Uterus (tissue), 4 donors: ENCODE data around the gene POU2F3. TPM values are rescaled to one million over a fixed set of nuclear protein-coding genes. Genes with fewer than 3 reads are reported as not detected.

Source experiments
- DNase-seq, 2 donors: peaks; one replicate each; pipeline ENCODE4 v3.0.0-alpha.2; 2019 to 2020
- H3K27ac ChIP-seq, 2 donors: fragments of 200-600 bp; sonication (generic); 1 replicate in 1 of 2; 2 replicates in 1 of 2; pipeline ENCODE4 v1.5.1; 2016 to 2018
- H3K27me3 ChIP-seq, 2 donors: fragments of 200-600 bp; sonication (generic); one replicate each; pipeline ENCODE4 v1.5.1; 2018 to 2019; ENCODE audit warnings: control low read depth in 1 of 2
- H3K36me3 ChIP-seq, 2 donors: fragments of 200-600 bp; sonication (generic); one replicate each; pipeline ENCODE4 v1.5.1; 2019; ENCODE audit warnings: control low read depth in 1 of 2
- H3K4me1 ChIP-seq, 2 donors: fragments of 200-600 bp; sonication (generic); one replicate each; pipeline ENCODE4 v1.5.1; 2018 to 2019; ENCODE audit warnings: control low read depth in 1 of 2
- H3K4me3 ChIP-seq, 2 donors: fragments of 200-600 bp; sonication (generic); 1 replicate in 1 of 2; 2 replicates in 1 of 2; pipeline ENCODE4 v1.5.1; 2018 to 2019; ENCODE audit warnings: mild to moderate bottlenecking in 1 of 2
- H3K9me3 ChIP-seq, 2 donors: fragments of 200-600 bp; sonication (generic); one replicate each; pipeline ENCODE4 v1.5.1; 2019; ENCODE audit warnings: control low read depth in 1 of 2
- CTCF ChIP-seq, 4 experiments: fragments of 200-600 bp in 2 of 4; fragments of 450-650 bp in 2 of 4; sonication (generic) in 2 of 4; IDR thresholded peaks; one replicate each; pipeline ENCODE4 v1.5.1; 2016 to 2019; ENCODE audit warnings: antibody characterized with exemption in 4 of 4, mild to moderate bottlenecking in 2 of 4, moderate library complexity in 1 of 4
- POLR2A ChIP-seq, 2 donors: fragments of 450-650 bp; IDR thresholded peaks; one replicate each; pipeline ENCODE4 v1.6.1; 2016; ENCODE audit warnings: antibody characterized with exemption in 2 of 2, mild to moderate bottlenecking in 1 of 2, moderate library complexity in 1 of 2
- intact Hi-C: fragments of 100-400 bp; cut with DNase I; formaldehyde crosslinking; loops from one replicate; pipeline ENCODE4 v1.15.1; 2023; ENCODE audit warnings: low total_unique reads
- total RNA-seq, 4 donors: library from RNA; depleted of rRNA in 3 of 4; stranded (reverse); fragments of >200 nt in 3 of 4; gene quantifications; one replicate each; pipeline versions ENCODE4 v1.1.0 to v1.2.4, GENCODE V29; 2014 to 2023
- donor health status: DM: yes; HTN: yes; CAD: no.

The POU2F3 gene
- total RNA-seq, 4 donors from 2014 or later = 0.85 TPM; not detected in 3

- TF ChIP-seq POLR2A (IDR thresholded peaks at IDR 0.05) = peak; percentile 55 to 61
- TF ChIP-seq CTCF (IDR thresholded peaks at IDR 0.05) = peak in 2 of 4 experiments; percentile 14 to 51
- peak; percentile 75 to 82 for DNase-seq
- Histone ChIP-seq H3K27ac (peak within 1 kb of the TSS; percentile 82 to 87), H3K27me3 (no peaks in the 10 kb centered on the region), H3K4me3 (peak within 1 kb of the TSS; percentile 37 to 68), H3K36me3 (no peaks in the 10 kb centered on the region), H3K9me3 (no peaks in the 10 kb centered on the region), H3K4me1 (no peaks in the 10 kb centered on the region)
- intact Hi-C loops = no loop called here
Measured at GRCh38 chr11:120210626-120211521, 29.1 kb upstream of the POU2F3 start, which contains the start of gene OAF. Gene OAF (plus strand): TSS chr11:120211032. CDS start chr11:120211280, 248 bp downstream.

- Histone ChIP-seq H3K27me3 (no peaks in the 10 kb centered on the region), H3K27ac (peak overlapping the region; percentile 82 to 87), H3K4me1 (no peaks in the 10 kb centered on the region), H3K9me3 (no peaks in the 10 kb centered on the region), H3K4me3 (peak overlapping the region; percentile 37 to 68), H3K36me3 (no peaks in the 10 kb centered on the region)
- no peak for TF ChIP-seq CTCF (IDR thresholded peaks at IDR 0.05)
- TF ChIP-seq POLR2A (IDR thresholded peaks at IDR 0.05) = no peak
- no peak for DNase-seq
- intact Hi-C loops = no loop called here
Measured at GRCh38 chr11:120211522-120212258, 28.2 kb upstream of the POU2F3 start.

GRCh38 chr11:120212259-120212878 lies 27.6 kb upstream of the POU2F3 start:
- TF ChIP-seq POLR2A (IDR thresholded peaks at IDR 0.05) (no peak), CTCF (IDR thresholded peaks at IDR 0.05) (no peak)
- H3K27me3 ChIP-seq = no peaks in the 10 kb centered on the region
- H3K36me3 ChIP-seq = no peaks in the 10 kb centered on the region
- DNase-seq = no peak
- no peaks in the 10 kb centered on the region for H3K4me1 ChIP-seq
- H3K27ac ChIP-seq = peak overlapping the region; percentile 82 to 87
- H3K4me3 ChIP-seq = peak overlapping the region; percentile 37 to 68
- H3K9me3 ChIP-seq = no peaks in the 10 kb centered on the region
- intact Hi-C loops = no loop called here

GRCh38 chr11:120212926-120213325 lies 27.0 kb upstream of the POU2F3 start:
- no peak for DNase-seq
- H3K27ac ChIP-seq = peak overlapping the region; percentile 82 to 87
- peak overlapping the region; percentile 37 to 68 for H3K4me3 ChIP-seq
- no peaks in the 10 kb centered on the region for H3K27me3 ChIP-seq
- H3K36me3 ChIP-seq = no peaks in the 10 kb centered on the region
- TF ChIP-seq POLR2A (IDR thresholded peaks at IDR 0.05) = no peak
- no peak for TF ChIP-seq CTCF (IDR thresholded peaks at IDR 0.05)
- peaks cover 0 to 3% of the 10 kb centered on the region in 2 donors for H3K4me1 ChIP-seq
- H3K9me3 ChIP-seq = no peaks in the 10 kb centered on the region
- intact Hi-C loops = no loop called here
